ENCODE data around the gene CDH16.
"Not testable (repeated sequence)": the region's sequence is repeated elsewhere in the genome, so short reads cannot be mapped to it uniquely, and the experiment has no call there.

Gene CDH16

DNA sequence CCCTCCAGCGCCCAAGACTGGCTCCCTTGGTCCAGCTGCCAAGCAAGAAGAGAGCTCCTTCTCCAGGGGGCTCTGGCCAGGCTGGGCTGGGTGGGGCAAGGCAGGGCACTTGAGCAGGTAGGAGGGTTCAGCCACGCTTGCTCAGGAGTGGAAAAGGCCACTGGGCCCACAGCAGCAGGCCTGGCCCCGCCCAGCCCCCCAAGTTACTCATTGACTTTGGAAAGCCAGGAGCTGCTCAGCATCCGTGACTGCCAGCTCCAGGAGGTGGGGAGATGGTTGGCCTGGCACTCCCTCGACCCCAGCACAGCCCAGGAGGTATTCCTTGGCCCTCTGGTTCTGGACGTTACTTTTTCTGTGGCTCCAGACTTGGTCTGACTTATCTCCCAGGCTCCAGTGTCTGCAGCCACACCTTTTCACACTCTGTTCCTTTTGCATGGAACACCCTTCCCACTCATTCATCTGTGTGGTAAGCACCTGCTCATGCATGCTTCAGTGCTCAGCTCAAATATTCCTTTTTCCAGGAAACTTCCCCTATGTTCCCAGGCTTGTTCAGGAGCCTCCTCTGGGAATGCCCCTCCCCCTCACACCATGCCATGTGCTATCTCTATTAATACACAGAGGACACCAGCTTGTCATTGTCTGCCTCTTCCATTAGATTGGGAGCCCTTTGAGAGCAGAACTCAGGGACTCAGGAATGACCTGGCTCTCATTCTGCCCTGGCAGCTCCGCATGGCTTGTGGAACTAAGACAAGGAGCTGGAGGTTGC lies at the start of gene CDH16:
TSS of gene CDH16 (minus strand) at position 83 of the 766 bp plus-strand sequence. CDS start 820 bp downstream, outside the sequence.
- no peak for DNase-seq (ENCODE audit: low spot score)

DNA sequence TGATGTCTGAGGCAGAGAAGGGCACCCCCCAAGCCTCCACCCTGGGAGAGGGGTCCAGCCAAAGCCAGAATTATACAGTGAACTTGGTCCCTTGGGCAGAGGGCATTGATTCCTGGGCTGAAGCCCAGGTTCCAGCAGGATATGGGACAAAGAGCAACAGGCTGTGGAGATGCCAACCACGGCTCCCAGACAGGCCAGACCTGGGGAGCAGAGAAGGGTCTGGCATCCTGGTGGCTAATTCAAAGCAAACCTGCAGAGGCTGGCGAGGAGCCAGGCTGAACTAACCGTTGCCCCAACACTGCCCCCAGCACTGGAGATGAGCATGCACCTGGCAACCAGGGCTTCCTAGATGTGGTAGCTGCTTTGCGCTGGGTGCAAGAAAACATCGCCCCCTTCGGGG lies 45.4 kb upstream of the CDH16 start:
- no peak for DNase-seq (ENCODE audit: low spot score)

- peak; percentile 27 for DNase-seq (ENCODE audit: low spot score)
Measured at GRCh38 chr16:66961914-66962313, 43.2 kb upstream of the CDH16 start.

DNA sequence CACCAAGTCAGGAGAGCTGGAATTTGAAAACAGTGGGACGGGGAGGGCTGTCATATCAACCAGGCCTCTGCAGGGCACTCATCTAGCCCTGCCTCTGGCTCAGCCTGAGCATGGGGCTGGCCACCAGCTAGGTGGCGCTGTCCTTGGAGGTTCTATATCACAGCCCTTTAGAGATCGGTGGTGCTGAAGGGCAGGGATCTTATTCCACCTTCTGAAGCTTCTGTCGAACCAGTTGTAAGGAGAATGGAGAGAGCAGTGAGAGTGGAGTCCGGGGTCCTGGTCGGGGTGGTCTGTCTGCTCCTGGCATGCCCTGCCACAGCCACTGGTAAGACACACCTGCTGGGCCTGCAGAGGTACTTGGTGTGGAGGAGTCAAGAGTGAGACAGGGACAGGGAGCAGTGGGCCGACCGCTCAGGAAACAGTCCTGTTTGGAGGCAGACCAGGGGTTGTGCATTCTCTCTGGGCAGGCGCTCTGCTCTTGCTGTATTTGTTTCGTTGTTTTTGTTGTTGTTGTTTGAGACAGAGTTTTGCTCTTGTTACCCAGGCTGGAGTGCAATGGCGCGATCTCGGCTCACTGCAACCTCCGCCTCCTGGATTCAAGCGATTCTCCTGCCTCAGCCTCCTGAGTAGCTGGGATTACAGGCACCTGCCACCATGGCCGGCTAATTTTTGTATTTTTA lies 42.5 kb upstream of the CDH16 start, which contains the start of gene CES3:
TSS of gene CES3 (plus strand) at position 202 of the 680 bp plus-strand sequence. CDS start at position 244, 42 bp downstream.
- DNase-seq (ENCODE audit: low spot score) = peak; percentile 83

DNA sequence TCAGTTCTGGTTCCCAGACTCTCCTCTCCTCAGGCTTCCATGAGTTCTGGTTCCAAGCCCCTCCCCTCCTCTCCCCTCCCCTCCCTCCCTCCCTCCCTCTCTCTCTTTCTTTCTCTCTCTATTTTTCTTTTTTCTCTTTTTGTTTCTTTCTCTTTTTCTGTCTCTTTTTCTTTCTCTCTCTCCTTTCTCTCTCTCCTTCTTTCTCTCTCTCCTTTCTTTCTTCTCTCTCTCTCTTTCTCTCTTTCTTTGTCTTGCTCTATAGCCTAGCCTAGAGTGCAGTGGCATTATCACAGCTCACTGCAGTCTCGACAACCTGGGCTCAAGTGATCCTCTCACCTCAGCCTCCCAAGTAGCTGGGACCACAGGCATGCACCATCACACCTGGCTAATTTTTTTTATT lies 41.6 kb upstream of the CDH16 start:
- DNase-seq (ENCODE audit: low spot score) = no peak

DNA sequence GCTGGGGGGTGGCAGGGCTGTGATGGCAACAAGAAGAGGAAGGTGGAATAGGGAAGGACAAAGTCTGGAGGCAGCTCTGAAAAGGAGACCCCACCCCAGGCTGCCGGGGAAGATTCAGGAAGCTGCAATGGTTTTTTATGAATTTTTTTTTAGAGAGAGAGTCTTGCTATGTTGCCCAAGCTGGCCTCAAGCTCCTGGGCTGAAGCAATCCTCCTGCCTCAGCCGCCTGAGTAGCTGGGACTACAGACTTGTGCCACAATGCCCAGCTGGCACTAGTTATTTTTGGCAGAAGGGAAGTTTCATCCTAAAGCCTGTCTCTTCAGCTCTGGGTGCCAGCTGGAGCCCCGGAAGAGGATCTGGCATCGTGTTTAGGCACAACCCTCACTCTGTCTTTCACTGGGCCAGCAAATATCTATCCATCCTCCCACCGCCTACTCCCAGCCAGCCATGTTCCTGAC lies 41.0 kb upstream of the CDH16 start:
- DNase-seq (ENCODE audit: low spot score) = no peak

GRCh38 chr16:66958857-66959703 lies 40.4 kb upstream of the CDH16 start:
- DNase-seq (ENCODE audit: low spot score) = no peak

DNA sequence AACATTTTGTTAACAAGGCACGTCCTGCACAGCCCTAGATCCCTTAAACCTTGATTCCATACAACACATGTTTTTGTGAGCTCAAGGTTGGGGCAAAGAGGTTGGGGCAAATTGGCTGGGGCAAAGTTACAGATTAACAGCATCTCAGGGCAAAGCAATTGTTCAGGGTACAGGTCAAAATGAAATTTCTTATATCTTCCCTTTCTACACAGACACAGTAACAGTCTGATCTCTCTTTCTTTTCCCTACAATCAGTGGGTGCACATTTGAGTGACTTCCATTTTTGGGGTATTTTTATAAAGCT lies 37.4 kb upstream of the CDH16 start:
- not testable (repeated sequence) for DNase-seq (ENCODE audit: low spot score)

DNA sequence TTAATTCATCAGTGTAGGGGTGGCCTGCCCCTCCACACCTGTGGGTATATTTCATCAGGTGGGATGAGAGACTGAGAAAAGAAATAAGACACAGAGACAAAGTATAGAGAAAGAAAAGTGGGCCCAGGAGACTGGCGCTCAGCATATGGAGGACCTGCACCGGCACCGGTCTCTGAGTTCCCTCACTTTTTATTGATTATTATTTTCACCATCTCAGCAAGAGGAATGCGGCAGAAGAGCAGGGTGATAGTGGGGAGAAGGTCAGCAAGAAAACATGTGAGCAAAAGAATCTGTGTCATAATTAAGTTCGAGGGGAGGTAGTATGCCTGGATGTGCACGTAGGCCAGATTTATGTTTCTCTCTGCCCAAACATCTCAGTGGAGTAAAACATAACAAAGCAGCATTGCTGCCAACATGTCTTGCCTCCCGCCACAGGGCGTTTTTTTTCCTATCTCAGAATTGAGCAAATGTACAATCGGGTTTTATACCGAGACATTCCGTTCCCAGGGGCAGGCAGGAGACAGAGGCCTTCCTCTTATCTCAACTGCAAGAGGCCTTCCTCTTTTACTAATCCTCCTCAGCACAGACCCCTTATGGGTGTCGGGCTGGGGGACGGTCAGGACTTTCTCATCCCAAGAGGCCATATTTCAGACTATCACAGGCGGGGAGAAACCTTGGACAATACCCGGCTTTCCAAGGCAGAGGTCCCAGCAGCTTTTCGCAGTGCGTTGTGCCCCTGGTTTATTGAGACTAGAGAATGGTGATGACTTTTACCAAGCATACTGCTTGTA lies 36.9 kb upstream of the CDH16 start:
- DNase-seq (ENCODE audit: low spot score) = not testable (repeated sequence)

- peak; percentile 85 for DNase-seq (ENCODE audit: low spot score)
Measured at GRCh38 chr16:66954097-66954659, 35.5 kb upstream of the CDH16 start.

DNA sequence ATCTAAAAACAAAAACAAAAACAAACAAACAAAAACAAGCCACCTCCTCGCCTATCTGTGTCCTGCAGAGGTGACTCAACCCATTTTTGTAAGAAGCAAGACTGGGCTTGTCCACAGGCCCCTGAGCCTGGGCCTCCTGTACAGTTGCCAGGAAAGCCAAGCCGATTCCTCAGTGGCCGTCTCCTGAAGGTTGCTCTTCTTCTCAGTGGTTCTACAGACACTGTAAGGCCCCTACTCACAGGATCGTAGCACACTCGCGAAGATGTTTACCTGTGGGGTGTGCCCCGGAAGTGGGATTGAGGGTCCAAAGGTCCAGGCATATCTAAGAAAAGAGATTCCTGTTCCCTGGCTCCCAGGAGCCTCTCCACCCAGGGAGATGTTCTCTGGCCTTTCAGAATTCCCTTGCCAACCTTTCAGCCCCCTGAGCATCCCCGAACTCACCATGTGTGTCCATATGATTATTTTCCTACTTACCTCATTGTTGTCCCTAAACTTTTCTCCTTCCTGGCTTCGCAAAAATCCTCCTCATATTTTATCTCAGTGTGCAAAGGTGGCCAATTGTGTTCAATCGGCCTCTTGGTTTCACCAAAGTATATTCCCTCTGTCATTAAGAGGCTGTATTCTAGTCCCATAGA lies 34.9 kb upstream of the CDH16 start:
- DNase-seq (ENCODE audit: low spot score) = no peak

DNA sequence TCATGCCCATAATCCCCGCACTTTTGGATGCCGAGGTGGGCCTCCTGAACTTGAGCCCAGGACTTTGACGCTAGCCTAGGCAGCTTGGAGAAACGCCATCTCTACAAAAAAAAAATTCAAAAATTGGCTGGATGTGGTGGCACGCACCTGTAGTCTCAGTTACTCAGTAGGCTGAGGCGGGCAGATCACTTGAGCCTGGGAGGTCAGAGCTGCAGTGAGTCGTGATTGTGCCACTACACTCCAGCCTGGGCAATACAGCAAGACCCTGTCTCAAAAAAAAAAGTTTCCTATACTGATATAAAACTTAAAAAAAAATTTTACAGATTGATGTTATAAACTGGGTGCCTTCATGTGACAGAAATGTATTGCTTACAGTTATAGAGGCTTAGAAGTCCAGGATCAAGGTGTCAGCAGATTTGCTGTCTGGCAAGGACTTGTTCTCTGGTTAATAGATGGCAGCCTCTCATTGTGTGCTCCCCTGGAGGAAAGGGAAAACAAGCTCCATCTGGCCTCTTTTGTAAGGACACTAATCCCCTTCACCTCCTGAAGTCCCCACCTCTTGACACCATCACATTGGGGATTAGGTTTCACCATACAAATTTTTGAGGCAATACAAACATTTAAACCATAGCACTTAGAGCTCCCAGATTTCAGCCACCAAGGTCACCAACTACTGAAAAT lies 33.9 kb upstream of the CDH16 start:
- no peak for DNase-seq (ENCODE audit: low spot score)

- DNase-seq (ENCODE audit: low spot score) = no peak
Measured at GRCh38 chr16:66950971-66951790, 32.5 kb upstream of the CDH16 start.

DNA sequence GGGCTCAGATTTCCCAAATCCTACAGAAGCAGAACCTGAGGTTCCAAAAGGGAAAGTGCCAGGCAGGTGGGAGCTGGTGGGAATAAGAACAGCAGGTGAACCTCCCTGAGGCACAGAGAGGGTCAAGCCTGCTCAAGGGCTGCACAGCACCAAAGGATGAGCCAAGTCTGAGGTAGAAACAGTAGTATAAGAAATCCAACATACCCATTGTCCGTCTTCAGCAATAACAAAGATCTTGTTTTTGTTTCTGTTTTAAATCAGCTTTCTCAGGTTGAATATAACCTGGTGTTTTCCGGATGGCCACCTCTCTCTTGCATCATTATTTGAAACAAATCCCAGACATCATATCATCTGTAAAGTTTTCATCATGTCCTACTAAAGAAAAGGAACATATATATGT lies 31.8 kb upstream of the CDH16 start:
- DNase-seq (ENCODE audit: low spot score) = peak; percentile 42

GRCh38 chr16:66949472-66949871 lies 30.8 kb upstream of the CDH16 start:
- DNase-seq (ENCODE audit: low spot score) = no peak

GRCh38 chr16:66948837-66949225 lies 30.1 kb upstream of the CDH16 start:
- no peak for DNase-seq (ENCODE audit: low spot score)

GRCh38 chr16:66948134-66948836 lies 29.6 kb upstream of the CDH16 start:
- no peak for DNase-seq (ENCODE audit: low spot score)

- DNase-seq (ENCODE audit: low spot score) = peak; percentile 93
Measured at GRCh38 chr16:66947302-66948065, 28.8 kb upstream of the CDH16 start.

Data from activated CD4-positive, alpha-beta T cell treated with anti-CD3 and anti-CD28 coated beads, Interleukin-2, Interleukin-4, amounts not matched to agents 100 ng/mL and 50 ng/mL, durations not matched to agents 16 hours and 8 hours (primary cell).